ENCODE data around the gene MSLN.

Gene MSLN

DNA sequence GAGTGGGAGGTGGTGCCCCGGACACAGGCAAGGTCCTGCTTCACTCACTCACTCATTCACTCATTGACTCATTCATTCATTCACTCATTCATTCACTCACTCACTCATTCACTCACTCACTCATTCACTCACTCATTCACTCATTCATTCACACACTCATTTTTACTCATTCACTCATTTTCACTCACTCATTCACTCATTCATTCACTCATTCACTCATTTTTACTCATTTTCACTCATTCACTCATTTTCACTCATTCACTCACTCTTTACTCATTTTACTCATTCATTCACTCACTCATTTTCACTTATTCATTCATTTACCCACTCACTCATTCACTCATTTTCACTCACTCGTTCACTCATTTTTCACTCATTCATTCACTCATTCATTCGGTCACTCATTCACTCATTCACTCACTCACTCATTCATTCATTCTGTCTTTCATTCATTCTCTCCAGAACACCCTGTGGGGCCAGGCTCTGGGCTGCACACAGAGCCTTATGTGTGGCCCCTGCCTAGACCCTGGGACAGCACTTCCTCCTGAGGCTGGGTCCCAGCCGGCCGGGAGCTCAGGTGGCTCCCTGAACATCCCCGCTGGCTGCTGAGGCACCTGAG, 18.5 kb downstream of the MSLN start:
- no peak for DNase-seq (ENCODE audit: low read depth)
- no peak overlapping the region for H3K4me3 ChIP-seq (ENCODE audit: low read length)
- TF ChIP-seq, protein P1, sequence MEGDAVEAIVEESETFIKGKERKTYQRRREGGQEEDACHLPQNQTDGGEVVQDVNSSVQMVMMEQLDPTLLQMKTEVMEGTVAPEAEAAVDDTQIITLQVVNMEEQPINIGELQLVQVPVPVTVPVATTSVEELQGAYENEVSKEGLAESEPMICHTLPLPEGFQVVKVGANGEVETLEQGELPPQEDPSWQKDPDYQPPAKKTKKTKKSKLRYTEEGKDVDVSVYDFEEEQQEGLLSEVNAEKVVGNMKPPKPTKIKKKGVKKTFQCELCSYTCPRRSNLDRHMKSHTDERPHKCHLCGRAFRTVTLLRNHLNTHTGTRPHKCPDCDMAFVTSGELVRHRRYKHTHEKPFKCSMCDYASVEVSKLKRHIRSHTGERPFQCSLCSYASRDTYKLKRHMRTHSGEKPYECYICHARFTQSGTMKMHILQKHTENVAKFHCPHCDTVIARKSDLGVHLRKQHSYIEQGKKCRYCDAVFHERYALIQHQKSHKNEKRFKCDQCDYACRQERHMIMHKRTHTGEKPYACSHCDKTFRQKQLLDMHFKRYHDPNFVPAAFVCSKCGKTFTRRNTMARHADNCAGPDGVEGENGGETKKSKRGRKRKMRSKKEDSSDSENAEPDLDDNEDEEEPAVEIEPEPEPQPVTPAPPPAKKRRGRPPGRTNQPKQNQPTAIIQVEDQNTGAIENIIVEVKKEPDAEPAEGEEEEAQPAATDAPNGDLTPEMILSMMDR (IDR thresholded peaks at IDR 0.05; ENCODE audit: insufficient read depth, low read depth, low read length, missing control alignments), result no peak

DNA sequence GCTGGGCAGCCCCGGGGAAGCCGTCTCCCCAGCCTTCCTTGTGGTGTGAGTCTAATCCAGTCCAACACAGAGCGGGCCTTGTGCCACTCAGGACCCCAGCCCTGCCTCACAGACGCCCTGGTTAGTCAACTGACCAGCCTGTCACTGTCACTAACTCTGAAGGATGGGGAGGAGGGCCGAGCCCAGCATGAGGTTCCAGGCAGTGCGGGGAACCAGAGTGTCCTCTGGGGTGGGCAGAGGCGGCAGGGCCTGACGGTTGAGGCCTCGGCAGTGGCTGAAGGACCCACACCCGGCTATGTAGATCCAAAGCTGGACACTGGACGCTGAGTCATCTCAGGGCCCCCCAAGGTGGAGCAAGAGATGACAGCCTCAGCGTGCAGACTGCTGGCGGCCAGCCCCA, 19.0 kb downstream of the MSLN start:
- TF ChIP-seq, protein P1 (IDR thresholded peaks at IDR 0.05; ENCODE audit: insufficient read depth, low read depth, low read length, missing control alignments), result no peak
- H3K4me3 ChIP-seq (ENCODE audit: low read length), result no peak overlapping the region
- DNase-seq (ENCODE audit: low read depth), result no peak

DNA sequence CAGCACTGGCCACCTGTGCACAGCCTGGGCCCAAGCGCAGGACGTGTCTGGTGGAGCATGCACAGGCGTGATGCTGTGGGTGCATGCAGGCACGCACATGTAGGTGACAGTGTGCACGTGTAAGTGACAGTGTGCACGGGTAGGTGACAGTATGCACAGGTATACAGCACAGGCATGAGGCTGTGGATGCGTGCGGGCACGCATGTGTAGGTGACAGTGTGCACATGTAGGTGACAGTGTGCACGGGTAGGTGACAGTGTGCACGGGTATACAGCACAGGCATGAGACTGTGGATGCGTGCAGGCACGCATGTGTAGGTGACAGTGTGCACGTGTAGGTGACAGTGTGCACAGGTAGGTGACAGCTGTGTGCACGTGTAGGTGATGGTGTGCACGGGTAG, 19.8 kb downstream of the MSLN start:
- TF ChIP-seq, protein P1 (IDR thresholded peaks at IDR 0.05; ENCODE audit: insufficient read depth, low read depth, low read length, missing control alignments), result no peak
- H3K4me3 ChIP-seq (ENCODE audit: low read length), result no peak overlapping the region
- no peak for DNase-seq (ENCODE audit: low read depth)

DNA sequence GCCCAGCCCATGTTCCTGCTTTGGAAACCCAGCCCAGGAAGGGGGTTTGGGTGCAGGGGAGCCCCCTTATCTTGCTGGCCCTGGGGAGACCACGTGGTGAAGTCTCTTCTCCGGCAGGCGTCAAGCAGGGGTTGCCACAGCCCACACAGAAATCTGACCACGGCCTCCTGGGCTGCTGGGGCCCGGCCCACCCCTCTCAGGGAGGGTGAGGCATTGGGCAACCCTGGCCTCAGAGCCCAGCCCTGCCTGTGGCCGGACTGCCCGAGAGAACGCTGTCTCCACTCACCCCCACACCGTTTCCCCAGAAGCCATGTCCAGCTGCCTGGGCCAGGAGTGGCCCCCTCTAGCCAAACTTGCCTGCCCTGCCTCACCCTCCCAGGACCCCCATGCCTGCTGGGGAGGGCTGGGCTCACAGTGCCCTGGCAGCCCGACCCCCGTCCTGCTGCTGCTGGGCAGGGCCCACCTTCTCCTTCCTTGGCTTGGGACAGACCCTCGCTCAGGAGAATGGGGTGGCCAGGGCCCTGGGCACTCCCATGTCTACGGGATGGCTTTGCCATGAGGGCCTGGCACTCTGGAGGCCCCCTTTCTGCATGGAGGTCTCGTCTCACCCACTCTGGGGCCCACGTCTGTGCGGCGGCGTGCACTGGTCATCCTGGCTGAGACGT, 20.9 kb downstream of the MSLN start:
- H3K4me3 ChIP-seq (ENCODE audit: low read length), result no peak overlapping the region
- TF ChIP-seq, protein P1 (IDR thresholded peaks at IDR 0.05; ENCODE audit: insufficient read depth, low read depth, low read length, missing control alignments), result no peak
- DNase-seq (ENCODE audit: low read depth), result no peak

DNA sequence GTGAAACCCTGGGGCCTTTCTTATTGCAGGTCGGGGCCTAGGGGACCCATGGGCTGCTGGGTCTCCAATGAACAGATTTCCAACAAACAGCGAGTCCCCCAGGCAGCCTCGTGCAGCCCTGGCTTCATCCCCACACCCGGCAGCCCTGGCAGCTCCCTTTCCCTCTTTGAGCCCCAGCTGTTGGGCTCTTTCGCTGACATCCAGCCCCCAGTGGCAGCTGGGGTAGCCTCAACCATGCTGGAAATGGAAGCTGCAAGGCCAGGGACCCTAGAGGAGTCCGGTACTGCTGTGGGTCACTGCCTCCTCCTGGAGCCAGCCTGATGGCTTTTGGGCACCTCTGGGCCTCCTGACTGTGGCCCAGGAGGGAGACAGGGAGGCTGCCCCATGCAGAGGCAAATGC, 21.7 kb downstream of the MSLN start:
- H3K4me3 ChIP-seq (ENCODE audit: low read length), result no peak overlapping the region
- TF ChIP-seq, protein P1 (IDR thresholded peaks at IDR 0.05; ENCODE audit: insufficient read depth, low read depth, low read length, missing control alignments), result no peak
- no peak for DNase-seq (ENCODE audit: low read depth)

DNA sequence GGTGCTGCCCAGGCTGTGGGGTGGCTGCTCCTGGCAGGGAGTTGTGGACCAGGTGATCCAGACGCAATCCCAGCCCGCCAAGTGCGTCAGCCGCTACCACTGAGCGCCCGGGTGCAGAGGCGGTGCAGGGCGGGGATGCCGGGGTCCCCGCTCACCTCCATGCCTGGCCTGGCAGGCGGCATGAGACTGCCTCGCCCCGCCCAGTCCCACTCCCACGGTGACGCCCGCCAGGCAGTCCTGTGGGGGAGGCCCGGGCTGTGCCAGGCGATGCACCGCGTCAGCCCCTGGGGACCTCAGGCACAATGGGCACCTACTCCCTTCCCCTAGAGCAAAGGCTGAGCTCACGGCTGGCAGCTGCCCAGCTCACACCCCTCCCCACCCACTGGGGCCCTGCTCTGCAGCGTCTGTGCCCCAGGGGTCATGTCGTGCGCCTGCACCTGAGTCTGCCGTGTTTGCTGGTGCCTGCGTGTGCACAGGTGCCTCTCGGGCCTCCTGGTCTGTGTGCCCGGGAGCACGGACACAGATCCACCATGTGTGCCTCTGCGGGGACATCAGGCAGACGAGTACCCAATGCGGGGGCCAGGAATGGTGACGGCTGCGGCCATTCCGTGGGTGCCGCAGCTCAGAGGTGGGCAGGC, 22.4 kb downstream of the MSLN start:
- H3K4me3 ChIP-seq (ENCODE audit: low read length), result no peak overlapping the region
- TF ChIP-seq, protein P1 (IDR thresholded peaks at IDR 0.05; ENCODE audit: insufficient read depth, low read depth, low read length, missing control alignments), result no peak
- DNase-seq (ENCODE audit: low read depth), result peak; percentile 62
